Measurements from ENCODE around the gene UGT1A4.
"Not testable (repeated sequence)": the region's sequence is repeated elsewhere in the genome, so short reads cannot be mapped to it uniquely, and the experiment has no call there.

The UGT1A4 gene

DNA sequence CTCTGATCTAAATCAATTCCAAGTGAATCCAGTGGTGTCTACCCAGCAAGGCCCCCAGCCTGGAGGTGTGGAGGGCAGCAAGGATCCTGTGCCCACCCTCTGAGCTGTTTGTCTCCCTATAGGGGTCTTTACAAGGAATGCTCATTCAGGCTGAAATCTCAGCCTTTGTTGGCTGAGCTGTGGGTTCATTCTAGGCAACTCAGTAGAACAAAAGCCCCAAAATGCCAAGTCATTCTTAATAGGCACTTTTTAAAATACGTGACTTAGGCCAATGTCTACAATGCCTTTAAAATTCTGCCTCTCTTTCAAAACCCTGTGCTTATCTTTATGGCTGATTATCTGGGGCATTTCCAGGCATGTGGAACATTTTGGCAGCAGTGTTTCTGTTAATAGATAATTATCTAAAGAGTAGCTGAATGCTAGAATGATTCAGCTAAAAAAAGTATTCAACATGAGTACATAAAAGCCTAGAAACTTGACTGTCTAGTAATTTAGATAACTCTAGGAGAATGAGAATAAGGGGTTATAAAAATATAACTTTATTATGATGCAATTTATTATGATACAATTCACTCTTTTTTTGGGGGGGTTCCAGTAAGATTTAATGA is 18.4 kb upstream of the UGT1A4 start:
- no peak for DNase-seq

DNA sequence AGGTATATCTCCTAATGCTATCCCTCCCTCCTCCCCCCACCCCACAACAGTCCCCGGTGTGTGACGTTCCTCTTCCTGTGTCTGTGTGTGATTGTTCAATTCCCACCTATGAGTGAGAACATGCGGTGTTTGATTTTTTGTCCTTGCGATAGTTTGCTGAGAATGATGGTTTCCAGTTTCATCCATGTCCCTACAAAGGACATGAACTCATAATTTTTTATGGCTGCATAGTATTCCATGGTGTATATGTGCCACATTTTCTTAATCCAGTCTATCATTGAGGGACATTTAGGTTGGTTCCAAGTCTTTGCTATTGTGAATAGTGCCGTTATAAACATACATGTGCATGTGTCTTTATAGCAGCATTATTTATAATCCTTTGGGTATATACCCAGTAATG is 17.7 kb upstream of the UGT1A4 start:
- not testable (repeated sequence) for DNase-seq

DNA sequence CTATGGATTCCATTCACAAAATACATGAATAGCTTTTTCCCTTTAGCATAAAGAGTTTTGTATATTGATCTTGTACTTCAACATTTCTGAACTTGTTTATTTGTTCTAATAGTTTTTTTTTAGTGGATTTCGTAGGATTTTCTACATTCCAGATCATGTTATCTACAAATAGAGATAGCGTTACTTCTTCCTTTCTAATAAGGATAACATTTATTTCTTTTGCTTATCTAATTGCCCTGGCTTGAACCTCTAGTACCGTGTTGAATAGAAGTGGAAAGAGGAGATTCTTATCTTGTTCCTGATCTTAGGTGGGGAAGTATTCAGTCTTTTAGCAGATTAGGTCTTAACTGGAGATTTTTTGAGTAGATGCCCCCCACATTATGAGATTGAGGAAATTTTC is 16.3 kb upstream of the UGT1A4 start:
- DNase-seq = no peak

DNA sequence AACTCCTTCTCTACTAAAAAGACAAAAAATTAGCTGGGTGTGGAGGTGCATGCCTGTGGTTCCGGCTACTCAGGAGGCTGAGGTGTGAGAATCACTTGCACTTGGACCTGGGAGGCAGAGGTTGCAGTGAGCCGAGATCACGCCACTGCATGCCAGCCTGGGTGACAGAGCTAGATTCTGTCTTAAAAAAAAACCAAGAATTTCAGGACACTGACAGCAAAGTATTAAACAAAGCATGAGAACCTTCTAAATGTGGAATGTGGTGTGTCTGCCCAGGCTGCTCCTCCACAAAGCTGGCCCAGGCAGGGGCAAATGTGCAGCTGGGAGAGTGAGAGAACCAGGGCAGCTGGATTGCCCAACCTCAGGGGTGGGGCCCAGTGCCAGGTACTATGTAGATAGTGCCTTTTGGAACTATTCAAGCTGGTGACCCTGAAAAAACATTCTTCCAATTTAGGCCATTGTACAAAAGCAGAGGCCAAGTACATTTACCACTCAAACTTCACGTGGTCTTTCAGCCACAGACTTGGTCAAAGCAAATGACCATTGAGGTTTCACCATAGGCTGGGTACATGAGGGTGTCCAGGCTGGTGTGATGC is 12.5 kb upstream of the UGT1A4 start:
- no peak for DNase-seq

DNA sequence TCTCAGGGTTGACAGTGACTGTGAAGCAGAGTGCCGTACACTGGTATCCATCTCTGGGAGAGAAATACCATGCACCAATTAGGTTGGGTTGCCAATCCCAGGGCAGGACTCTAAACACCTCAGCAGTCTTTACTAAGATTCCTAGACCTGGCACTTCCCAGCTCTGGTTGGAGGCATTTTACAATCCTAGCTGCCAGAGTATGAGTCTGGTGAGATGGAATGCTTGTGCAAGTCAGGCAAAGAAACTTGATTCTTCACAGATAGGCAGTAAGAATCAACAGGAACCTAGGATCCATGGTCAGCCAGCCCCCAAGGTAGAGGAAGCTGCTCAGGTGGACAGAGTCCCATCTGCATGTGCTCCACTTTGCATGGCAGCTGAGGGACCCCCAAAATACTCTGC is 11.8 kb upstream of the UGT1A4 start:
- DNase-seq = no peak

DNA sequence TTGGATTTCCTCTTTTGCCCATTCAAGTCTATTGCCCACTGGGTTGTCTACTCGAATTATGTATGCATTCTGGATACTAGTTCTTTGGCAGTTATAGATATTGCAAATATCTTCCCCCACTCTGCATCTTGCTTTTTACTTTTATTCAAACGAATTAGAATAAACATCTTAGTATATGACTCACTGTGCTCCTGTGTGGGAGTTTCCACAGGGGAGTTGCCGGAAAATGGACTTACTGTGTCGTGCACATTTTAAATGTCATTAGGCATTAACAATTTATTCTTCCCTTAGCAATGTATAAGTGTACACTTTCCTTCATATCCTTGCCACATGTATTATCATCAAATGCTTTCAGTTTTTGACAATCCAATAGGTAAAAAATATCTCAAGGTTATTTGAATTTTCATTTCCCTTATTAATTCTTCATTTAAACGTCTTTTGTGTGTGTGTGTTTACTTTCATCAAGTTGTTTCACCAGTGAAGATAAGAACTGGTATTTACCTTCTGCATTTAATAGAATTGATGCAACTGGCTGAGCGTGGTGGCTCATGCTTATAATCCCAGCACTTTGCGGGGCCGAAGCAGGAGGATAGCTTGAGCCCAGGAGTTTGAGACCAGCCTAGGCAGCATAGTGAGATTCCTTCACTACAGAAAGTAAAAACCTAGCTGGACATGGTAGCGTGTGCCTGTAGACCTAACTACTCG is 10.4 kb upstream of the UGT1A4 start:
- DNase-seq = no peak

DNA sequence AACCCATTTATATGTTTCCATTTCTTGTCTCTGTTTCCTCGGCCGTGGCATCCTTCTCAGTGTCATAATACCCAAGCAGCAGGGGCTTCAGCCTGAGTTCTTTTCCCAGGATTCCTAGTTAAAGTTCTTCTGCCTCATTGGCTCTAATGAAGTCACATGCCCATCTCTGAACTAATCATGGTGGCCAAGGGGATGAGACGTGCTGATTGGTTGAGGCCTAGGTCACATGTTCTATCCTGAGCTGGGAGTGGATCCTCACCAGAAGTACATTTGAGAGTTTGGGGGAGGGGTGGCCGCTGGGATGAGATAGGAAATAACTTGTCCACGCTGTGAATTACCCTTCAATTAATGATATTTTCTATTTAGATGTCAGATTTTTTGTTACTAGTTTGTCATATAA is 9.6 kb upstream of the UGT1A4 start:
- DNase-seq = no peak

DNA sequence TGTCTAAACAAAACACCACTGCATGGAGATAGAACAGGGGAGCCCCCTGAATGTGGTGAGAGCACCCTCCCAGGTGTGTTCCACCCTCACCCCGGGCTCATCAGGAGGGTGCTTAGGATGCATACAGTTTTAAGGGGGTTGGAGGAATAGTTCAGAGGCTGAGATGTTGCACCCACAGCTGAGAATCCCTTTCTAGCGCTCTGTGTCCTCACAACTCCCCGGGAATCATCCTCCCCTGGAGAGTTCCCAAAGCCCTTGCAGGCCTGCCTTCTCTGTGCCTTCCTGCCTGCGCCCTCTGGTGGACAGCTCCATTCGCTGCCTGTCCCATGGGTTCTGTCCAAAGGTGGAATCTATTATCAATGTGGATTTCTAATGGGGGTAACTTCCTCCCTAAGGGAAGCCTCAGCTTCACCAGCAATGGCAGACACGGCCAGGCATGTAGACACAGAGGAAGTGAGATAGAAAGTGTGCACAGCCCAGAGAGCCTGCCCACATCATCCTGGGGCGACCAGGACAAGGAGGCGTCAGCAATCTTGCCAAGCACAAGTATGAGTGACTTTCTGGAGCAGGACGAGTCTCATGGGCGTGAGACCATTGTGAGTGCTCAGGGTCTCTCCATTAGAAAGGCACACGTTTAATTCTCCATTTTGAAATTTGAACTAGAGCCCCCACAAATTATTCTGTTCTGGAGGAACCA is 7.1 kb upstream of the UGT1A4 start:
- peak; percentile 53 for DNase-seq

DNA sequence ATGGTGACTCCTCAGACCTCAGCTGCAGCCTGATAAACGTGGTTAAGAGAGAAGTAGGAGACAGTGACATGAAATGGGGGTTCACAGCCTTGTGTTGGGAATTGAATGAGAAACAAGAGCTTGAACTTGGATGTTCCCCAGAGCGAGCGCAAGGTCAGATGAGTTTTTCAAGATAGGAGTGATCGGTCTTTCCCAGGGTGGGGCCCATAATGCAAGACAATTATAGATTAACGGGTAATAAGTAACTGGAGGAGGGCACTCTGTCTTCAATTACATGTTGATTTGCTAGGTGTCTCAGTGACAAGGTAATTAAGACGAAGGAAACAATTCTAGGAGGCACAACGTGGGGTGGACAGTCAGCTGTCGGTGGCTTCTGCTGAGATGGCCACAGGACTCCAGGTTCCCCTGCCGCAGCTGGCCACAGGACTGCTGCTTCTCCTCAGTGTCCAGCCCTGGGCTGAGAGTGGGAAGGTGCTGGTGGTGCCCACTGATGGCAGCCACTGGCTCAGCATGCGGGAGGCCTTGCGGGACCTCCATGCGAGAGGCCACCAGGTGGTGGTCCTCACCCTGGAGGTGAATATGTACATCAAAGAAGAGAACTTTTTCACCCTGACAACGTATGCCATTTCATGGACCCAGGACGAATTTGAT is 5.8 kb upstream of the UGT1A4 start, which contains the start of gene UGT1A5:
TSS of gene UGT1A5 (plus strand) at position 297 of the 651 bp plus-strand sequence. CDS start at position 382, 85 bp downstream.
- DNase-seq = no peak

DNA sequence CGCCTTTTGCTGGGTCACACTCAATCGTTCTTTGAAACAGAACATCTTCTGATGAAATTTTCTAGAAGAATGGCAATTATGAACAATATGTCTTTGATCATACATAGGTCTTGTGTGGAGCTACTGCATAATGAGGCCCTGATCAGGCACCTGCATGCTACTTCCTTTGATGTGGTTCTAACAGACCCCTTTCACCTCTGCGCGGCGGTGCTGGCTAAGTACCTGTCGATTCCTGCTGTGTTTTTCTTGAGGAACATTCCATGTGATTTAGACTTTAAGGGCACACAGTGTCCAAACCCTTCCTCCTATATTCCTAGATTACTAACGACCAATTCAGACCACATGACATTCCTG is 5.3 kb upstream of the UGT1A4 start:
- DNase-seq = no peak

DNA sequence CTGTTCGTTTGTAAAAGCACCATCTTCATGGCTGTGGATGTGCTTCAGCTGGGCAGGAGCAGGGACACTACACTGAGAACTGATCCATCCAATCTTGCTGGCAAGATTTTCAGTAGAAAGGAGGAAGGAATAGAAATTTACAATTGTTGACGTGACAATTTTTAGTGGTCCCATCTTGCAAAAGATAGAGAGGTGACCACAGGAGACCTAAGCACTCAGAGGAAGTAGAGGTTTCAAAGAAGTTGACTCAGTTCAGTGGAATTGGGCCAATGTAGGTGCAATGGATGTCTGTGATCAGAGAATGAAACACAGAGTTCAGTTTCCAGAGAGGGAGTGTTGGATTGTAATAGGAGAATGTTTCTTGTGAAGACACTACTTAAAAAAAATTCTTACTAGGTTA is 4.4 kb upstream of the UGT1A4 start:
- no peak for DNase-seq

DNA sequence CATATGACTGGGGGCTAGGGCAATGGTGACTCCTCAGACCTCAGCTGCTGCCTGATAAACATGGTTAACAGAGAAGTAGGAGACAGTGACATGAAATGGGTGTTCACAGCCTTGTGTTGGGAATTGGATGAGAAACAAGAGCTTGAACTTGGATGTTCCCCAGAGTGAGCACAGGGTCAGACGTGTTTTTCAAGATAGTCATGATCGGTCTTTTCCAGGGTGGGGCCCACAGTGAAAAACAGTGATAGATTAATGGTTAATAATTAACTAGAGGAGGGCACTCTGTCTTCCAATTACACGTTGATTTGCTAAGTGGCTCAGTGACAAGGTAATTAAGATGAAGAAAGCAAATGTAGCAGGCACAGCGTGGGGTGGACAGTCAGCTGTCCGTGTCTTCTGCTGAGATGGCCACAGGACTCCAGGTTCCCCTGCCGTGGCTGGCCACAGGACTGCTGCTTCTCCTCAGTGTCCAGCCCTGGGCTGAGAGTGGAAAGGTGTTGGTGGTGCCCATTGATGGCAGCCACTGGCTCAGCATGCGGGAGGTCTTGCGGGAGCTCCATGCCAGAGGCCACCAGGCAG is 10.3 kb downstream of the UGT1A4 start, which contains the start of gene UGT1A3:
TSS of gene UGT1A3 (plus strand) at position 320 of the 579 bp plus-strand sequence. CDS start at position 405, 85 bp downstream.
- DNase-seq = no peak

DNA sequence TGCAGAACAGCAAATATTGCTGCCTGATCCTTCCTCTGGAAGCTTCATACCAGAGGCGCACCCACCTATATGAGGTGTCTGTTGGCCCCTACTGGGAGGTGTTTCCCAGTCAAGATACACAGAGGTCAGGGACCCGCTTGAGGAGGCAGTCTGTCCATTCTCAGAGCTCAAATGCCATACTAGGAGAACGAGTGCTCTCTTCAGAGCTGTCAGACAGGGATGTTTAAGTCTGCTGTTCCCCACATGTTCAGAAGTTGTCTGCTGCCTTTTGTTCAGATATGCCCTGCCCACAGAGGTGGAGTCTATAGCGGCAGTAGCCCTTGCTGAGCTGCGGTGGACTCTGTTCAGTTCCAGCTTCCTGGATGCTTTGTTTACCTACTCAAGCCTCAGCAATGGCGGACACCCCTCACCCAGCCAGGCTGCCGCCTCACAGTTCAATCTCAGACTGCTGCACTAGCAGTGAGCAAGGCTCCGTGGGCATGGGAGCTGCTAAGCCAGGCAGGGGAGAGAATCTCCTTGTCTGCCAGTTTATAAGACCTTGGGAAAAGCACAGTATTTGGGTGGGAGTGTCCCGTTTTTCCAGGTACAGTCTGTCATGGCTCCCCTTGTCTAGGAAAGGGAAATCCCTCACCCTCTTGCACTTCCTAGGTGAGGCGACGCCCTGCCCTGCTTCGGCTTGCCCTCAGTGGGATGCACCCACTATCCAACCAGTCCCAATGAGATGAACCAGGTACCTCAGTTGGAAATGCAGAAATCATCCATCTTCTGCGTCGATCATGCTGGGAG is 18.5 kb downstream of the UGT1A4 start:
- DNase-seq = not testable (repeated sequence)

DNA sequence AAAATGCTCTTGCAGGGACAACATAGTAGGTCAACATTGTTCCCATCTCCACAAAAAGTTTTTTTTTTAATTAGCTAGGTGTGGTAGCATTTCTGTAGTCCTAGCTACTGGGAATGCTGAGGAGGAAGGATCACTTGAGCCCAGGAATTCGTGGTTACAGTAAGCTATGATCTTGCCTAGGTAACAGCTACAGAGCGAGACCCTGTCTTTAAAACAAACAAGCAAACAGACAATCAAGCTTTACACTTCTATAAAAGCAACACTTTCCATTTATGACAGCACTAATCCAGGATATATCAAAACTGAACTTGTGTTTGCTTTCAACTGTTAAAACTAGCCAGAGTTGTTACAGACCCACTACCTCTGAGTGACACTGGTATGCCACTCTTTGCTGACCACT is 22.3 kb downstream of the UGT1A4 start:
- DNase-seq = no peak

DNA sequence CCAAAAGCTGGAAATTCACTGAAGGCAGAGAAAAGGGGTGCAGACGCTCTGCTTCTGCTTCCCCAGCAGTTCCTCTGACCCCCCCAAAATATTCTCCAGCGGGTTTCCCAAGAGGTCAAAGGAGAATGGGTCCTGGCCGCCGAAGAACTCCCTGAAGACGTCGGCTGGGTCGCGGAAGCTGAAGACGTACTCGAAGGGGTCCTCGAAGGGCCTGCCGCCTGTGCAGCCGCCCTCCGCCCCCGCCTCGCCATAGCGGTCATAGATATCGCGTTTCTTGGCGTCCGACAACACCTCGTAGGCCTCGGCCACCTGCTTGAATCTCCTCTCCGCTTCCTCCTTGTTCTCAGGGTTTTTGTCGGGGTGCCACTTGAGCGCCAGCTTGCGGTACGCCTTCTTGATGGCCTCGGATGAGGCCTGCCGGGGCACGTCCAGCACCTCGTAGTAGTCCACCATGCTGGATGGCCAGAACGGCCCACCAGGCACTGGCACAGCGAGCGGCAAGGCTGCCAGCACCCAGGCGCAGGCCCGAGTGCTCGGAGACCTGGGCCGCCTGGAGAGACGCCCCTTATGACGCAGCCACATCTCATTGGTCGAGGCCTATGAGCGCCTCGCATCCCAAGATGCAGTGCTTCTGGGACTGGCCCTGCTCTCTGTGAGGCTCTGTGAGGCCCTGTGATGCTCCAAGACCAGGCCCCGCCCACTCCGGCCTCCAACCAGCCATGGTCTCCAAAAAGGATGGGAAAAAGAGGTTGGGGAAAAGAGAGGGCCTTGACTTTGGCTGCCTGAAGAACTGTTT is 25.1 kb downstream of the UGT1A4 start:
- DNase-seq = no peak

DNA sequence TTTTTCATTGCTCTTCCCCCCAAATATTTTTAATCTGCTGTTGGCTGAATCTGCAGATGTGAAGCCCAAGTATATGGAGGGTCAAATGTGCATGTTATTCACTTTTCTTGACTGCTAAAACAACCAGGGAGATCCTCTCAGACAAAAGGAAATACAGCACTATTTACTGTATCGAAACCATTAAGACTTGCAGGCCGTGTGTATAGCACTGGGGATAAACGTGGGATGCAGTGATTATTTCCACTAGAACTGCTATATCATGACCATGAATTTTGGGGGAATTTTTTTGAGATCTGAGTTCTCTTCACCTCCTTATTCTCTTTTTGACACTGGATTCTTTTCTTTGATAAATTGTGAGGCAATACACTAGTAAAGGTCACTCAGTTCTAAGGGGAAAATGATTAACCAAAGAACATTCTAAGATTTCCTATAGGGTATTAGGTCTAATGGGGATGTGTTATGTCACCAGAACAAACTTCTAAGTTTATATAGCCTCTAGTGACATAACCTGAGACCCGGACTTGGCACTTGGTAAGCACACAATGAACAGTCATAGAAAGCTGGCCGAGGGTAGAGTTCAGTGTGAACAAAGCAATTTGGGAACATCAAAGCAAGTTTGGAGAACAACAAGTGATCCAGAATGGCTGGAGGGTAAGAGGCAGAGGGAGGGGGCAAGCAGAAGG is 26.7 kb downstream of the UGT1A4 start:
- no peak for DNase-seq

DNA sequence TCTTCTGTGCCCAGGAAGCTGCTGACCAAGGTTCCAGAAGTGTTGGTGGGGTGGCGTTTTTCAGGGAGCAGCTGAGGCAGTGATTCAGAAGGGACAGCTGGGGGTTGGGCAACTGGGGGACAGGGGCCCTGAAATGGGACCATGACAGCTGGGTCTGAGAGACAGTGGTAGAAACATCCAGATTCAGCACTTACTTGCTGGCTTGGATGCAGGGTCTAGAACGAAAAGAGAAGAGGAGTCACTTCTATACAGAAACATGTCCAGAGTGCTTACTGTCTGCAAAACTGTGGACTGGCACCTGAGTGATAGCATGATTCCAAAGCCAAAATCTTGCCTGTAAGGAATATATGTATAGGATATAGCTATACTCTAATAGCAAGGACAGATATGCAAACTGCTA is 27.3 kb downstream of the UGT1A4 start:
- DNase-seq = not testable (repeated sequence)

DNA sequence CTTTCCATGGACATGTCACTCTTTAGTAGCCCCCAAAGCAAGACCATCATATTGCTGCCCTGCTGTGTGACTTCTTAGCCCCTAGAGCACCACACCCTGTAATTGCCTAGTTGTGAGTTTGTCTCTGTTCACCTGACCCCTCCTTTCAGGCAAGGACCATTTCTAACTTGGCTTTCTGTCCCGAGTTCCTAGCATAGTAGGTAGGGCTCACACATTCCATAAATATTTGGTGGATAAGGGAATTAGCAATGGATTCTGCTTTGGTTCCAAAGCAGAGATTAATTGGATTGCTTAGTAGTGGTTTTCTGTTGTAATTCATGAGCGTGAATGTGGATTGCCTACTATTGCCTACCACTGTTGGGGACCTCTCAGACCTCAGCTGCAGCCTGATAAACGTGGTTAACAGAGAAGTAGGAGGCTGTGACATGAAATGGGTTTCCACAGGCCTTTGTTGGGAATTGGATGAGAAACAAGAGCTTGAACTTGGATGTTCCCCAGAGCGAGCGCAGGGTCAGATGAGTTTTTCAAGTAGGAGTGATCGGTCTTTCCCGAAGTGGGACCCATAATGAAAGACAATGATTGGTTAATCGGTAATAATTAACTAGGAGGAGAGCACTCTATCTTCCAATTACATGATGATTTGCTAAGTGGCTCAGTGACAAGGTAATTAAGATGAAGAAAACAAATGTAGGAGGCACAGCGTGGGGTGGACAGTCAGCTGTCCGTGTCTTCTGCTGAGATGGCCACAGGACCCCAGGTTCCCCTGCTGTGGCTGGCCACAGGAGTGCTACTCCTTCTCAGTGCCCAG is 28.1 kb downstream of the UGT1A4 start:
- DNase-seq = no peak

DNA sequence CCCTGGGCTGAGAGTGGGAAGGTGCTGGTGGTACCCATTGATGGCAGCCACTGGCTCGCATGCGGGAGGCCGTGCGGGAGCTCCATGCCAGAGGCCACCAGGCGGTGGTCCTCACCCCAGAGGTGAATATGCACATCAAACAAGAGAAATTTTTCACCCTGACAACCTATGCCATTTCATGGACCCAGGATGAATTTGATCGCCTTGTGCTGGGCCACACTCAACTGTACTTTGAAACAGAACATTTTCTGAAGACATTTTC is 28.7 kb downstream of the UGT1A4 start:
- DNase-seq = no peak

DNA sequence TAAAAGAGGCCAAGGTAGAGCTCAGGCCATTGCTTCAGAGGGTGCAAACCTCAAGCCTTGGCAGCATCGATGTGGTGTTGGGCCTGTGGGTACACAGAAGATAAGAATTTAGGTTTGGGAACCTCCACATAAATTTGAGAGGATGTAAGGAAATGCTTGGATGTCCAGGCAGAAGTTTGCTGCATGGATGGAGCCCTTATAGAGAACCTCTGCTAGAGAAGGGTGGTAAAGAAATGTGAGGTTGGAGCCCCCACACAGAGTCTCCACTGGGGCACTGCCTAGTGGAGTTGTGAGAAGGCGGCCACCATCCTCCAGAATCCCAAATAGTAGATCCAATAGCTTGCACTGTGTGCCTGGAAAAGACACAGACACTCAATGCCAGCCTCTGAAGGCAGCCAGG is 32.2 kb downstream of the UGT1A4 start:
- DNase-seq = not testable (repeated sequence)

Measured in HCEC 1CT (cell line).